ENCODE data around the gene SORCS2. TPM values are rescaled to one million over a fixed set of nuclear protein-coding genes. Genes with fewer than 3 reads are reported as not detected.

SORCS2 gene
- total RNA-seq, 1 experiment from 2014 or later, result not detected

- TF ChIP-seq CTCF (IDR thresholded peaks at IDR 0.05; ENCODE audit: unreplicated experiment), result no peak
- no peaks in the 10 kb centered on the region for H3K27me3 Mint-ChIP-seq (ENCODE audit: insufficient read depth, unreplicated experiment)
- DNase-seq (ENCODE audit: unreplicated experiment), result no peak
- H3K36me3 Mint-ChIP-seq (ENCODE audit: insufficient read depth, unreplicated experiment), result no peaks in the 10 kb centered on the region
- BruUV-seq (replicated peaks), result no TSS peak
- H3K4me3 Mint-ChIP-seq (ENCODE audit: unreplicated experiment), result no peak overlapping the region
- no peaks in the 10 kb centered on the region for H3K9me3 Mint-ChIP-seq (ENCODE audit: unreplicated experiment)
- intact Hi-C loops (cut with micrococcal nuclease), result no loop called here
- CTCF ChIA-PET, result no interaction called here
- H3K27ac Mint-ChIP-seq (ENCODE audit: low read depth, unreplicated experiment), result no peak overlapping the region
- H3K4me1 Mint-ChIP-seq (ENCODE audit: insufficient read depth, unreplicated experiment), result no peaks in the 10 kb centered on the region
- POLR2A ChIA-PET, result no interaction called here
Observed at GRCh38 chr4:7569810-7570783, 377.8 kb downstream of the SORCS2 start.

DNA sequence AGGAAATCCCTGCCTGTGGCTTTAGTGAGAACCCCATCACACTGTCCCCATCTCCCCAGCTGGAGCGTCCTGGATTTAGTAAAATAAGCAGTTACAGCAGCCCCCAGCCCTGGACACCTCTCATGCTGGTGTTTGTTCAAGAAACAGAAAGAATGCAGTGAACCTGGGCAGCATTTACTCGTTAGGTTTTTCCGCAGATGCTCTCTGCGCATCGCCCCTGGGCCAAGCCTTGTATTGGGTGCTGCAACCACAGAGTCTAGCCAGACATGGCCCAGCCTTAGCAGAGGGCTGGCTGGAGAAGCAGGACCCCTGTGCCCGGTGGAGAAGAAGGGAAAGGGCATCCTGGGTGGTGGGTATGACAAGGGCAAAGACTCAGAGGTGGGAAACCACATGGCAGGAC, 378.7 kb downstream of the SORCS2 start:
- Mint-ChIP-seq H3K9me3 (ENCODE audit: unreplicated experiment) (peaks cover 7% of the 10 kb centered on the region), H3K27ac (ENCODE audit: low read depth, unreplicated experiment) (no peak overlapping the region), H3K4me1 (ENCODE audit: insufficient read depth, unreplicated experiment) (no peaks in the 10 kb centered on the region), H3K4me3 (ENCODE audit: unreplicated experiment) (no peak overlapping the region), H3K27me3 (ENCODE audit: insufficient read depth, unreplicated experiment) (no peaks in the 10 kb centered on the region), H3K36me3 (ENCODE audit: insufficient read depth, unreplicated experiment) (no peaks in the 10 kb centered on the region)
- TF ChIP-seq CTCF (IDR thresholded peaks at IDR 0.05; ENCODE audit: unreplicated experiment), result no peak
- intact Hi-C loops (cut with micrococcal nuclease), result no loop called here
- ChIA-PET CTCF (no interaction called here), POLR2A (no interaction called here)
- DNase-seq (ENCODE audit: unreplicated experiment), result no peak
- BruUV-seq (replicated peaks), result no TSS peak

- no peaks in the 10 kb centered on the region for H3K27me3 Mint-ChIP-seq (ENCODE audit: insufficient read depth, unreplicated experiment)
- no peak overlapping the region for H3K4me3 Mint-ChIP-seq (ENCODE audit: unreplicated experiment)
- CTCF ChIA-PET, result no interaction called here
- intact Hi-C loops (cut with micrococcal nuclease), result no loop called here
- DNase-seq (ENCODE audit: unreplicated experiment), result no peak
- POLR2A ChIA-PET, result no interaction called here
- no peak for TF ChIP-seq CTCF (IDR thresholded peaks at IDR 0.05; ENCODE audit: unreplicated experiment)
- no TSS peak for BruUV-seq (replicated peaks)
- H3K27ac Mint-ChIP-seq (ENCODE audit: low read depth, unreplicated experiment), result no peak overlapping the region
- H3K36me3 Mint-ChIP-seq (ENCODE audit: insufficient read depth, unreplicated experiment), result no peaks in the 10 kb centered on the region
- no peaks in the 10 kb centered on the region for H3K4me1 Mint-ChIP-seq (ENCODE audit: insufficient read depth, unreplicated experiment)
- peaks cover 14% of the 10 kb centered on the region for H3K9me3 Mint-ChIP-seq (ENCODE audit: unreplicated experiment)
Observed at GRCh38 chr4:7571701-7572100, 379.4 kb downstream of the SORCS2 start.

- Mint-ChIP-seq H3K4me3 (ENCODE audit: unreplicated experiment) (no peak overlapping the region), H3K4me1 (ENCODE audit: insufficient read depth, unreplicated experiment) (no peaks in the 10 kb centered on the region), H3K27ac (ENCODE audit: low read depth, unreplicated experiment) (no peak overlapping the region), H3K9me3 (ENCODE audit: unreplicated experiment) (peaks cover 26% of the 10 kb centered on the region), H3K27me3 (ENCODE audit: insufficient read depth, unreplicated experiment) (no peaks in the 10 kb centered on the region), H3K36me3 (ENCODE audit: insufficient read depth, unreplicated experiment) (no peaks in the 10 kb centered on the region)
- CTCF ChIA-PET, result no interaction called here
- TF ChIP-seq CTCF (IDR thresholded peaks at IDR 0.05; ENCODE audit: unreplicated experiment), result no peak
- intact Hi-C loops (cut with micrococcal nuclease), result no loop called here
- no TSS peak for BruUV-seq (replicated peaks)
- no peak for DNase-seq (ENCODE audit: unreplicated experiment)
- POLR2A ChIA-PET, result interaction anchor here (0.7 kb wide), 1 partner anchor 263 kb away, joined by 3 read pairs; no protein-coding TSS in a partner anchor
Observed at GRCh38 chr4:7572894-7573293, 380.6 kb downstream of the SORCS2 start.

All from MCF 10A (cell line).